ENCODE measurements around the gene ITPK1.

ITPK1 gene

DNA sequence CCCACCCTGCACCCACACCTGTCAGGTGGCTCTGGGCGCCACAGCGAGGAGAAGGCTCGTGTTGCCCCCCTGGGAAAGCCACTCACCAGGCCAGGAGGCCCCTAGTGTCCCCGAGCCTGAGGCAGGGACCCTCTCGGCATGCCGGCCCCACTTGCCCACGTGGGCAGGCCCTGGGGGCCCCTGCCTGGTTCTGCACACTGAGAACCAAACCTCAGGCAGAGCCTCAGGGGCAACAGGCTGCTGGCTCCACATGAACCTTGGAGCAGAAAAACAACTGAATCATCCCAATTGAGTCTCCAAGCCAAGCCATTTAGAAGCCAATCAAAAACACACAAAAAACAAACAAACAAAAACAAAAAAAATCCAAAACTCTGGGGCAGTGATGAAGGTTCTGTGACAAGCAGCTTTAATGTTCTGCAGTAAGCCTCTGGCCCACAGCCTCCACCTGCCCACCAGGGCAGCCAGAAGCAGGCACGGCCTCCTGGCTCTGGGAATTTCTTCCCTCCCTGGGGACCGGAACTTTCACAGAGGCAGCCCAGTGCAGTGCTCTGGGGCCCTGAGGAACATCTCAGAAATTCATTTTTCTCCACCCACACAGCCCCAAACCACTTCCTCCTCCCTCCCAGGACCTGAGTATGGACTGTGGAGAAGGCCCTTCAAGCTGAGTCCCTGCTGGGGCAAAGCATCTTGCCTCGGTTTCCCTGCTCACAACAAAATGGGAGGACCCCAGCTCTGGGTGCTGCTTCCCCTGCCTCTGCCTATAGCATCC, 102.6 kb downstream of the ITPK1 start:
- no peak overlapping the region for H3K9ac ChIP-seq (ENCODE audit: low read depth, low read length)
- no peak overlapping the region for H2AFZ ChIP-seq (ENCODE audit: low read depth, low read length)
- H3K27ac ChIP-seq (ENCODE audit: low read length), result no peak overlapping the region
- ATAC-seq (ENCODE audit: insufficient read depth, low read depth) (no peak), DNase-seq (no peak)
- peaks cover 84% of the 10 kb centered on the region for H4K20me1 ChIP-seq (ENCODE audit: insufficient read depth, low read length)
- 0 out of 2 replicates have a peak, but pooled peaks cover 1% of the 10 kb centered on the region for H3K79me2 ChIP-seq (ENCODE audit: insufficient read depth, low read length)
- no peaks in the 10 kb centered on the region for H3K27me3 ChIP-seq (ENCODE audit: insufficient read depth, low read length, poor library complexity)
- peaks cover 36% of the 10 kb centered on the region for H3K36me3 ChIP-seq (ENCODE audit: insufficient read depth, low read length)
- H3K4me1 ChIP-seq (ENCODE audit: insufficient read depth, low read length), result 0 out of 2 replicates have a peak, but pooled peaks cover 4% of the 10 kb centered on the region
- no peak overlapping the region for H3K4me2 ChIP-seq (ENCODE audit: insufficient read depth, low read length)
- no peak overlapping the region for H3K4me3 ChIP-seq (ENCODE audit: low read depth in 1 of 2, low read length in 2 of 2)
- no peak for TF ChIP-seq EZH2 (IDR thresholded peaks at IDR 0.05; ENCODE audit: borderline replicate concordance, low read depth, low read length, severe bottlenecking)
- no peak for TF ChIP-seq CTCF (IDR thresholded peaks at IDR 0.05; ENCODE audit: borderline replicate concordance, extremely low read depth, low read length, poor library complexity, severe bottlenecking)
- no peaks in the 10 kb centered on the region for H3K9me3 ChIP-seq (ENCODE audit: insufficient read depth, low read length, severe bottlenecking)

GRCh38 chr14:93012506-93012905, 103.2 kb downstream of the ITPK1 start:
- H3K4me3 ChIP-seq (ENCODE audit: low read depth in 1 of 2, low read length in 2 of 2), result no peak overlapping the region
- H3K36me3 ChIP-seq (ENCODE audit: insufficient read depth, low read length), result peaks cover 40% of the 10 kb centered on the region
- peaks cover 84% of the 10 kb centered on the region for H4K20me1 ChIP-seq (ENCODE audit: insufficient read depth, low read length)
- DNase-seq (no peak), ATAC-seq (ENCODE audit: insufficient read depth, low read depth) (no peak)
- no peaks in the 10 kb centered on the region for H3K9me3 ChIP-seq (ENCODE audit: insufficient read depth, low read length, severe bottlenecking)
- TF ChIP-seq EZH2 (IDR thresholded peaks at IDR 0.05; ENCODE audit: borderline replicate concordance, low read depth, low read length, severe bottlenecking) (no peak), CTCF (IDR thresholded peaks at IDR 0.05; ENCODE audit: borderline replicate concordance, extremely low read depth, low read length, poor library complexity, severe bottlenecking) (no peak)
- H3K4me1 ChIP-seq (ENCODE audit: insufficient read depth, low read length), result 0 out of 2 replicates have a peak, but pooled peaks cover 4% of the 10 kb centered on the region
- H3K4me2 ChIP-seq (ENCODE audit: insufficient read depth, low read length), result no peak overlapping the region
- H3K27ac ChIP-seq (ENCODE audit: low read length), result no peak overlapping the region
- H2AFZ ChIP-seq (ENCODE audit: low read depth, low read length), result no peak overlapping the region
- no peak overlapping the region for H3K9ac ChIP-seq (ENCODE audit: low read depth, low read length)
- H3K27me3 ChIP-seq (ENCODE audit: insufficient read depth, low read length, poor library complexity), result no peaks in the 10 kb centered on the region
- no peaks in the 10 kb centered on the region for H3K79me2 ChIP-seq (ENCODE audit: insufficient read depth, low read length)

- H3K79me2 ChIP-seq (ENCODE audit: insufficient read depth, low read length), result no peaks in the 10 kb centered on the region
- no peak for DNase-seq
- H3K36me3 ChIP-seq (ENCODE audit: insufficient read depth, low read length), result peaks cover 43% of the 10 kb centered on the region
- no peak for ATAC-seq (ENCODE audit: insufficient read depth, low read depth)
- H3K4me1 ChIP-seq (ENCODE audit: insufficient read depth, low read length), result 0 out of 2 replicates have a peak, but pooled peaks cover 4% of the 10 kb centered on the region
- H3K4me2 ChIP-seq (ENCODE audit: insufficient read depth, low read length), result no peak overlapping the region
- TF ChIP-seq CTCF (IDR thresholded peaks at IDR 0.05; ENCODE audit: borderline replicate concordance, extremely low read depth, low read length, poor library complexity, severe bottlenecking) (no peak), EZH2 (IDR thresholded peaks at IDR 0.05; ENCODE audit: borderline replicate concordance, low read depth, low read length, severe bottlenecking) (no peak)
- no peak overlapping the region for H3K9ac ChIP-seq (ENCODE audit: low read depth, low read length)
- no peak overlapping the region for H3K27ac ChIP-seq (ENCODE audit: low read length)
- no peak overlapping the region for H2AFZ ChIP-seq (ENCODE audit: low read depth, low read length)
- no peak overlapping the region for H3K4me3 ChIP-seq (ENCODE audit: low read depth in 1 of 2, low read length in 2 of 2)
- H4K20me1 ChIP-seq (ENCODE audit: insufficient read depth, low read length), result peaks cover 80% of the 10 kb centered on the region
- H3K9me3 ChIP-seq (ENCODE audit: insufficient read depth, low read length, severe bottlenecking), result no peaks in the 10 kb centered on the region
- no peaks in the 10 kb centered on the region for H3K27me3 ChIP-seq (ENCODE audit: insufficient read depth, low read length, poor library complexity)
These were observed 103.9 kb downstream of the ITPK1 start for GRCh38 chr14:93011650-93012325.

Data from DND-41 (cell line).